Lung (tissue), 12 donors: ENCODE results near the gene GFPT2. TPM values are rescaled to one million over a fixed set of nuclear protein-coding genes. Genes with fewer than 3 reads are reported as not detected.

Source experiments
- ATAC-seq: fragments of 200-7000 bp; cut with Tn5 transposase; one replicate; pipeline ENCODE4 v1.9.1; 2020; ENCODE audit warnings: moderate number of reproducible peaks; ENCODE audit not compliant: insufficient read depth, low FRiP score
- DNase-seq, 3 donors: peaks; one replicate each; pipeline ENCODE4 v3.0.0-alpha.2; 2013 to 2017
- H3K27ac ChIP-seq, 2 donors: one replicate each; pipeline ENCODE4 v1.5.1; 2013; ENCODE audit warnings: mild to moderate bottlenecking in 2 of 2, moderate library complexity in 2 of 2, control low read depth in 1 of 2, inconsistent platforms in 1 of 2, low read depth in 1 of 2, low read length in 1 of 2
- H3K27me3 ChIP-seq, 3 donors: one replicate each; pipeline ENCODE4 v1.5.1; 2013; ENCODE audit warnings: low read length in 2 of 3; ENCODE audit not compliant: control insufficient read depth in 3 of 3, insufficient read depth in 3 of 3
- H3K36me3 ChIP-seq, 4 donors: one replicate each; pipeline ENCODE4 v1.5.1; 2013; ENCODE audit warnings: low read length in 4 of 4, mild to moderate bottlenecking in 1 of 4, moderate library complexity in 1 of 4; ENCODE audit not compliant: control insufficient read depth in 4 of 4, insufficient read depth in 4 of 4
- H3K4me1 ChIP-seq, 5 donors: one replicate each; pipeline ENCODE4 v1.5.1; 2013; ENCODE audit warnings: low read length in 5 of 5, mild to moderate bottlenecking in 2 of 5, moderate library complexity in 1 of 5; ENCODE audit not compliant: control insufficient read depth in 5 of 5, insufficient read depth in 5 of 5
- H3K4me3 ChIP-seq: one replicate; pipeline ENCODE4 v1.5.1; 2013; ENCODE audit warnings: mild to moderate bottlenecking, control low read depth, moderate library complexity
- H3K9ac ChIP-seq, 2 donors: one replicate each; pipeline ENCODE4 v1.5.1; 2013; ENCODE audit warnings: low read length in 2 of 2, control low read depth in 1 of 2; ENCODE audit not compliant: insufficient read depth in 1 of 2
- H3K9me3 ChIP-seq, 4 donors: one replicate each; pipeline ENCODE4 v1.5.1; 2013; ENCODE audit warnings: low read length in 3 of 4, mild to moderate bottlenecking in 1 of 4, moderate library complexity in 1 of 4; ENCODE audit not compliant: control insufficient read depth in 4 of 4, insufficient read depth in 3 of 4
- CTCF ChIP-seq: IDR thresholded peaks from 2 replicates; pipeline ENCODE4 v1.5.1; 2012; ENCODE audit warnings: mild to moderate bottlenecking; ENCODE audit errors: control extremely low read depth, extremely low read depth
- WGBS, 2 donors: extraction: QIAGEN DNeasy Blood & Tissue Kit; methylation state at CpG; one replicate each; pipeline ENCODE4 v1.1.7; 2013; 5-methylcytosine and 5-hydroxymethylcytosine counted together
- polyA plus RNA-seq, 2 donors: library from polyadenylated mRNA; stranded (reverse); fragments of 200-250 nt; gene quantifications; one replicate each; pipeline ENCODE4 v1.2.1, GENCODE V29; 2013
- total RNA-seq, 2 donors: library from RNA; depleted of rRNA in 1 of 2; stranded (reverse); fragments of >200 nt in 1 of 2; gene quantifications; one replicate each; pipeline ENCODE4 v1.2.1, GENCODE V29; 2014 to 2021
- donor health status: control.
- donor health status: control.
- donor health status: Bipolar disorder and iron deficiency.
- donor health status: healthy.
- donor health status: DM: yes; HTN: yes; CAD: no.

The GFPT2 gene
- total and polyA plus RNA-seq, 4 donors, result 11.1 to 26.6 (median 17.3) TPM

GRCh38 chr5:180283026-180283615 lies 70.0 kb downstream of the GFPT2 start:
- peaks cover 0 to 31% (median 22%) of the 10 kb centered on the region in 4 donors for H3K36me3 ChIP-seq

GRCh38 chr5:180282281-180282680 lies 70.9 kb downstream of the GFPT2 start:
- no peak for DNase-seq
- Histone ChIP-seq H3K36me3 (peaks cover 0 to 39% (median 27%) of the 10 kb centered on the region in 4 donors), H3K27me3 (no peaks in the 10 kb centered on the region), H3K9me3 (peaks cover 0 to 25% (median 1%) of the 10 kb centered on the region in 4 donors), H3K4me3 (no peak overlapping the region), H3K4me1 (peaks cover 0 to 8% (median 5%) of the 10 kb centered on the region in 5 donors), H3K27ac (no peak overlapping the region), H3K9ac (no peak overlapping the region)
- 97 to 99% methylated on average over 9 of the region's 9 CpGs for whole genome bisulfite sequencing, 2 donors
- ATAC-seq, result no peak
- no peak for TF ChIP-seq CTCF

More at GRCh38 chr5:180283026-180283615, 70.0 kb downstream of the GFPT2 start:
- WGBS, 2 donors, result 78 to 83% methylated on average over 10 of the region's 10 CpGs
- DNase-seq, result peak in 2 of 3 donors; percentile 15 to 39
- Histone ChIP-seq H3K4me1 (peaks cover 0 to 13% (median 6%) of the 10 kb centered on the region in 5 donors), H3K27ac (no peak overlapping the region), H3K9ac (no peak overlapping the region), H3K9me3 (peaks cover 0 to 24% (median 0%) of the 10 kb centered on the region in 4 donors), H3K27me3 (no peaks in the 10 kb centered on the region), H3K4me3 (no peak overlapping the region)
- ATAC-seq, result no peak
- no peak for TF ChIP-seq CTCF

- Histone ChIP-seq H3K36me3 (peaks cover 6 to 43% (median 30%) of the 10 kb centered on the region in 4 donors), H3K27ac (no peak overlapping the region), H3K4me1 (peaks cover 0 to 8% (median 2%) of the 10 kb centered on the region in 5 donors), H3K4me3 (no peak overlapping the region), H3K9me3 (peaks cover 0 to 28% (median 2%) of the 10 kb centered on the region in 4 donors), H3K27me3 (no peaks in the 10 kb centered on the region), H3K9ac (no peak overlapping the region)
- 94 to 96% methylated on average over 10 of the region's 10 CpGs for WGBS, 2 donors
- no peak for ATAC-seq
- DNase-seq, result no peak
- no peak for TF ChIP-seq CTCF
Measured at GRCh38 chr5:180281706-180282105, 71.4 kb downstream of the GFPT2 start.
